K562 (cell line): ENCODE measurements around the gene EBF4. TPM values are rescaled to one million over a fixed set of nuclear protein-coding genes. Genes with fewer than 3 reads are reported as not detected.
A peak's percentile ranks its signal among the peaks of the same experiment; 100 is the strongest.

Experiments
- ATF7 ChIP-seq: fragments of 450-650 bp; IDR thresholded peaks from 2 replicates; pipeline ENCODE4 v1.7.1; 2014; ENCODE audit warnings: mild to moderate bottlenecking, moderate library complexity
- BDP1 ChIP-seq: IDR thresholded peaks from 3 replicates; pipeline ENCODE4 v1.6.1; 2011; ENCODE audit not compliant: insufficient read length, insufficient read depth
- BRF2 ChIP-seq: IDR thresholded peaks from 3 replicates; pipeline ENCODE4 v1.6.1; 2011; ENCODE audit warnings: borderline replicate concordance, mild to moderate bottlenecking; ENCODE audit not compliant: insufficient read length, insufficient read depth
- EWSR1 ChIP-seq: fragments of 450-650 bp; IDR thresholded peaks from 2 replicates; pipeline ENCODE4 v1.6.1; 2018; ENCODE audit warnings: borderline replicate concordance, mild to moderate bottlenecking, low read depth, moderate library complexity; ENCODE audit not compliant: partially characterized antibody
- HMGXB4 ChIP-seq: sonication (generic); formaldehyde crosslinking; IDR thresholded peaks from 2 replicates; pipeline ENCODE4 v1.8.1; 2023; ENCODE audit warnings: mild to moderate bottlenecking, missing genetic modification reagents
- MAZ ChIP-seq, 2 experiments: fragments of 450-650 bp in 1 of 2; sonication (generic) in 1 of 2; formaldehyde crosslinking; IDR thresholded peaks in 1 of 2; conservative IDR thresholded peaks in 1 of 2; 2 replicates each; pipeline versions ENCODE4 v1.4.0 to v1.5.0; 2020; ENCODE audit warnings: mild to moderate bottlenecking in 1 of 2, missing genetic modification reagents in 1 of 2
- MYBL2 ChIP-seq, 2 experiments: fragments of 450-650 bp in 1 of 2; sonication (generic) in 1 of 2; formaldehyde crosslinking in 1 of 2; IDR thresholded peaks; 2 replicates each; pipeline versions ENCODE4 v1.6.1 to v1.8.1; 2017 to 2022; ENCODE audit warnings: borderline replicate concordance in 1 of 2, inconsistent platforms in 1 of 2, low read depth in 1 of 2, mild to moderate bottlenecking in 1 of 2, missing genetic modification reagents in 1 of 2, moderate library complexity in 1 of 2
- NFRKB ChIP-seq: fragments of 450-650 bp; IDR thresholded peaks from 2 replicates; pipeline ENCODE4 v1.6.1; 2016; ENCODE audit warnings: low read depth
- PTRF ChIP-seq: fragments of 450-650 bp; IDR thresholded peaks from 2 replicates; pipeline ENCODE4 v1.6.1; 2016; ENCODE audit warnings: mild to moderate bottlenecking, missing genetic modification characterization, missing compliant biosample characterization
- RBM34 ChIP-seq: fragments of 200-400 bp; formaldehyde crosslinking; IDR thresholded peaks from 2 replicates; pipeline ENCODE4 v1.6.1; 2018; ENCODE audit warnings: low read length, borderline replicate concordance; ENCODE audit not compliant: insufficient read depth
- RFX7 ChIP-seq: fragments of 250-450 bp; sonication (Bioruptor Pico); IDR thresholded peaks from 2 replicates; pipeline ENCODE4 v1.5.1; 2021; ENCODE audit warnings: mild to moderate bottlenecking
- TRIM28 ChIP-seq: fragments of 450-650 bp; IDR thresholded peaks from 2 replicates; pipeline ENCODE4 v1.6.1; 2017
- TSC22D4 ChIP-seq: fragments of 450-650 bp; IDR thresholded peaks from 2 replicates; pipeline ENCODE4 v1.6.1; 2016; ENCODE audit warnings: missing genetic modification characterization, missing biosample characterization, control low read depth
- ZNF23 ChIP-seq: fragments of 250-450 bp; sonication (Bioruptor Pico); IDR thresholded peaks from 2 replicates; pipeline ENCODE4 v1.4.0; 2020; ENCODE audit warnings: mild to moderate bottlenecking
- ZNF24 ChIP-seq: fragments of 450-650 bp; IDR thresholded peaks from 2 replicates; pipeline ENCODE4 v1.6.1; 2016
- ZNF263 ChIP-seq: sonication (generic); formaldehyde crosslinking; IDR thresholded peaks from 2 replicates; pipeline ENCODE4 v1.8.0; 2022; ENCODE audit warnings: mild to moderate bottlenecking, missing genetic modification reagents, borderline replicate concordance
- ZNF41 ChIP-seq: fragments of 250-450 bp; sonication (Bioruptor Pico); conservative IDR thresholded peaks from 2 replicates; pipeline ENCODE4 v1.4.0; 2020; ENCODE audit warnings: mild to moderate bottlenecking
- ZNF445 ChIP-seq: fragments of 250-450 bp; sonication (Bioruptor Pico); IDR thresholded peaks from 2 replicates; pipeline ENCODE4 v1.4.0; 2020; ENCODE audit warnings: low read depth, mild to moderate bottlenecking, moderate library complexity
- ZNF449 ChIP-seq: fragments of 250-450 bp; sonication (Bioruptor Pico); IDR thresholded peaks from 2 replicates; pipeline ENCODE4 v1.8.0; 2022; ENCODE audit warnings: moderate library complexity, mild to moderate bottlenecking, inconsistent platforms
- polyA plus RNA-seq, 8 experiments: library from polyadenylated mRNA; depleted of rRNA in 4 of 8; stranded (reverse) in 5 of 8; unstranded in 3 of 8; fragments of >200 nt; fragmentation: Nextera tagmentation in 2 of 8; fragmentation: Illumina TruSeq in 1 of 8; extraction: Ambion mirVana in 2 of 8; extraction: Trizol in 1 of 8; gene quantifications; 2 replicates each; pipeline versions ENCODE4 v1.2.1 to v1.2.3, GENCODE V29; 2011 to 2014; ENCODE audit warnings: inconsistent platforms in 1 of 8, missing spikeins in 1 of 8
- total RNA-seq, 7 experiments: library from RNA; depleted of rRNA in 6 of 7; stranded (reverse); fragments of >200 nt in 6 of 7; fragmentation: Illumina TruSeq in 2 of 7; extraction: Trizol in 2 of 7; gene quantifications; 2 replicates each; pipeline versions ENCODE4 v1.2.1 to v1.2.3, GENCODE V29; 2011 to 2021; ENCODE audit warnings: low replicate concordance in 1 of 7
- TF ChIP-seq, protein P1 (sequence below): fragments of 250-450 bp; sonication (Bioruptor Pico); IDR thresholded peaks from 2 replicates; pipeline ENCODE4 v1.8.0; 2021; ENCODE audit warnings: borderline replicate concordance, mild to moderate bottlenecking, moderate library complexity; ENCODE audit not compliant: poor library complexity, severe bottlenecking

Gene EBF4
- total and polyA plus RNA-seq, 9 of the 15 experiments (the other 6 are each of a cell fraction or from before 2014, with no cell fraction given), result 0.09 TPM; not detected in 8

- TF ChIP-seq HMGXB4 (CRISPR knock-in tag) (no peak), EWSR1 (no peak), PTRF (no peak), RFX7 (CRISPR knock-in tag) (no peak), ZNF24 (no peak), TRIM28 (no peak), RBM34 (no peak), ZNF263 (CRISPR knock-in tag) (no peak), ATF7 (peak; percentile 99), ZNF449 (CRISPR knock-in tag) (no peak), BDP1 (no peak), TSC22D4 (tag) (no peak), NFRKB (0 out of 2 replicates have a peak, but pooled peaks have one; percentile 57), MAZ (CRISPR knock-in tag; conservative IDR thresholded peaks at IDR 0.05 in 1 of 2, IDR thresholded peaks at IDR 0.05 in 1 of 2) (no peak; a peak in 2 of 4 replicates), ZNF23 (CRISPR knock-in tag) (no peak), BRF2 (no peak), ZNF41 (CRISPR knock-in tag) (no peak), ZNF445 (no peak), MYBL2 (IDR thresholded peaks at IDR 0.05; ENCODE audit: low read depth) (no peak), MYBL2 (CRISPR knock-in tag; IDR thresholded peaks at IDR 0.05; ENCODE audit: borderline replicate concordance) (no peak)
- TF ChIP-seq, protein P1, sequence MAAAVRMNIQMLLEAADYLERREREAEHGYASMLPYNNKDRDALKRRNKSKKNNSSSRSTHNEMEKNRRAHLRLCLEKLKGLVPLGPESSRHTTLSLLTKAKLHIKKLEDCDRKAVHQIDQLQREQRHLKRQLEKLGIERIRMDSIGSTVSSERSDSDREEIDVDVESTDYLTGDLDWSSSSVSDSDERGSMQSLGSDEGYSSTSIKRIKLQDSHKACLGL (CRISPR knock-in tag), result no peak
These were observed 40.5 kb upstream of the EBF4 start, which contains the start of gene NOP56 (continued) for GRCh38 chr20:2651772-2652723.
